ENCODE results near the gene KRTAP10-8.

Gene KRTAP10-8

GRCh38 chr21:44616591-44616926, 4.7 kb downstream of the KRTAP10-8 start:
- no peak for ATAC-seq
- TF ChIP-seq ZFP30 (CRISPR knock-in tag; IDR thresholded peaks at IDR 0.05), result no peak
- TF ChIP-seq CREB5 (CRISPR knock-in tag; IDR thresholded peaks at IDR 0.05; ENCODE audit: low read depth), result no peak
- no peak for TF ChIP-seq POU6F1 (CRISPR knock-in tag; IDR thresholded peaks at IDR 0.05; ENCODE audit: borderline replicate concordance, low read depth)
- no peak for TF ChIP-seq CSRNP3 (CRISPR knock-in tag; IDR thresholded peaks at IDR 0.05)
- TF ChIP-seq TCF4 (CRISPR knock-in tag; IDR thresholded peaks at IDR 0.05; ENCODE audit: borderline replicate concordance), result no peak
- TF ChIP-seq TOX (CRISPR knock-in tag; IDR thresholded peaks at IDR 0.05; ENCODE audit: borderline replicate concordance), result no peak
- no peak for TF ChIP-seq ZNF8 (CRISPR knock-in tag; IDR thresholded peaks at IDR 0.05)
- TF ChIP-seq ZC3H10 (CRISPR knock-in tag; IDR thresholded peaks at IDR 0.05), result no peak
- no peak for TF ChIP-seq ZNF70 (CRISPR knock-in tag; IDR thresholded peaks at IDR 0.05)

- TF ChIP-seq POU6F1 (CRISPR knock-in tag; IDR thresholded peaks at IDR 0.05; ENCODE audit: borderline replicate concordance, low read depth) (no peak), CSDC2 (CRISPR knock-in tag; IDR thresholded peaks at IDR 0.05) (no peak), ZNF565 (CRISPR knock-in tag; conservative IDR thresholded peaks at IDR 0.05; ENCODE audit: low read depth) (no peak), TOX (CRISPR knock-in tag; IDR thresholded peaks at IDR 0.05; ENCODE audit: borderline replicate concordance) (no peak), ISL1 (CRISPR knock-in tag; IDR thresholded peaks at IDR 0.05) (no peak), CSRNP3 (CRISPR knock-in tag; IDR thresholded peaks at IDR 0.05) (no peak), ZNF70 (CRISPR knock-in tag; IDR thresholded peaks at IDR 0.05) (no peak), SNAI2 (CRISPR knock-in tag; IDR thresholded peaks at IDR 0.05) (no peak), ARNTL (CRISPR knock-in tag; IDR thresholded peaks at IDR 0.05; ENCODE audit: borderline replicate concordance, low read depth) (no peak), ZFP3 (CRISPR knock-in tag; IDR thresholded peaks at IDR 0.05) (no peak)
- ATAC-seq, result no peak
Measured at GRCh38 chr21:44617071-44617501, 5.2 kb downstream of the KRTAP10-8 start.

GRCh38 chr21:44618504-44618903, 6.6 kb downstream of the KRTAP10-8 start:
- peak; percentile 51; the same call in 1 of the 3 replicates for ATAC-seq
- no peak for TF ChIP-seq ZFP30 (CRISPR knock-in tag; IDR thresholded peaks at IDR 0.05)
- no peak for TF ChIP-seq TSHZ2 (CRISPR knock-in tag; IDR thresholded peaks at IDR 0.05)
- TF ChIP-seq ZC3H10 (CRISPR knock-in tag; IDR thresholded peaks at IDR 0.05), result no peak
- TF ChIP-seq CSRNP3 (CRISPR knock-in tag; IDR thresholded peaks at IDR 0.05), result no peak
- no peak for TF ChIP-seq PATZ1 (CRISPR knock-in tag; IDR thresholded peaks at IDR 0.05; ENCODE audit: borderline replicate concordance)
- TF ChIP-seq TOX (CRISPR knock-in tag; IDR thresholded peaks at IDR 0.05; ENCODE audit: borderline replicate concordance), result no peak
- no peak for TF ChIP-seq PPARA (CRISPR knock-in tag; IDR thresholded peaks at IDR 0.05; ENCODE audit: borderline replicate concordance)
- no peak for TF ChIP-seq ZNF70 (CRISPR knock-in tag; IDR thresholded peaks at IDR 0.05)
- no peak for TF ChIP-seq SNAI2 (CRISPR knock-in tag; IDR thresholded peaks at IDR 0.05)
- TF ChIP-seq ZNF8 (CRISPR knock-in tag; IDR thresholded peaks at IDR 0.05), result no peak
- TF ChIP-seq ZNF565 (CRISPR knock-in tag; conservative IDR thresholded peaks at IDR 0.05; ENCODE audit: low read depth), result no peak
- no peak for TF ChIP-seq ESRRG (CRISPR knock-in tag; IDR thresholded peaks at IDR 0.05)
- TF ChIP-seq CREB5 (CRISPR knock-in tag; IDR thresholded peaks at IDR 0.05; ENCODE audit: low read depth), result no peak
- TF ChIP-seq GLIS3 (CRISPR knock-in tag; IDR thresholded peaks at IDR 0.05), result no peak
- no peak for TF ChIP-seq ARNTL (CRISPR knock-in tag; IDR thresholded peaks at IDR 0.05; ENCODE audit: borderline replicate concordance, low read depth)
- no peak for TF ChIP-seq CSDC2 (CRISPR knock-in tag; IDR thresholded peaks at IDR 0.05)
- no peak for TF ChIP-seq BACH2 (CRISPR knock-in tag; IDR thresholded peaks at IDR 0.05; ENCODE audit: borderline replicate concordance)

All from SK-N-SH treated with all-trans-retinoic acid at 6 μM for 48 hours (cell line).